Loucy (cell line): ENCODE results near the gene SCAMP2.

ENCODE experiments used
- H2AFZ ChIP-seq: fragments of 200-600 bp; sonication (generic); 2 replicates; pipeline ENCODE4 v1.6.0; 2016; ENCODE audit warnings: antibody characterized with exemption, mild to moderate bottlenecking, low read length, moderate library complexity
- H3F3A ChIP-seq: fragments of 200-600 bp; 2 replicates; pipeline ENCODE4 v1.6.0; 2016; ENCODE audit warnings: antibody characterized with exemption, low read depth, mild to moderate bottlenecking
- H3K27me3 ChIP-seq: fragments of 200-600 bp; sonication (generic); 2 replicates; pipeline ENCODE4 v1.6.1; 2014; ENCODE audit warnings: low read length, mild to moderate bottlenecking; ENCODE audit not compliant: insufficient read depth, poor library complexity, severe bottlenecking
- H3K36me3 ChIP-seq: fragments of 200-600 bp; sonication (generic); 2 replicates; pipeline ENCODE4 v1.6.1; 2016; ENCODE audit warnings: low read length; ENCODE audit not compliant: insufficient read depth
- H3K4me1 ChIP-seq: fragments of 200-600 bp; sonication (generic); 2 replicates; pipeline ENCODE4 v1.5.1; 2014; ENCODE audit warnings: low read length, mild to moderate bottlenecking; ENCODE audit not compliant: insufficient read depth, poor library complexity, severe bottlenecking
- H3K4me2 ChIP-seq: fragments of 200-600 bp; sonication (generic); 2 replicates; pipeline ENCODE4 v1.6.0; 2014; ENCODE audit warnings: antibody characterized with exemption, low read length, low read depth, mild to moderate bottlenecking; ENCODE audit not compliant: poor library complexity, severe bottlenecking
- H3K4me3 ChIP-seq: fragments of 200-600 bp; sonication (generic); 2 replicates; pipeline ENCODE4 v1.5.1; 2014; ENCODE audit warnings: low read length, mild to moderate bottlenecking, mixed read lengths; ENCODE audit not compliant: poor library complexity, severe bottlenecking
- H3K79me2 ChIP-seq: fragments of 200-600 bp; sonication (generic); 2 replicates; pipeline ENCODE4 v1.6.1; 2014; ENCODE audit warnings: low read length; ENCODE audit not compliant: insufficient read depth
- H3K9ac ChIP-seq: fragments of 200-600 bp; sonication (generic); 2 replicates; pipeline ENCODE4 v1.6.0; 2014; ENCODE audit warnings: mild to moderate bottlenecking, low read depth, low read length, moderate library complexity; ENCODE audit not compliant: poor library complexity, severe bottlenecking
- H3K9me2 ChIP-seq: fragments of 200-600 bp; sonication (generic); replicated peaks from 2 replicates; pipeline ENCODE4 v1.6.1; 2016; ENCODE audit warnings: low read depth, low read length, mixed read lengths
- H3K9me3 ChIP-seq: fragments of 200-600 bp; sonication (generic); 2 replicates; pipeline ENCODE4 v1.6.1; 2014; ENCODE audit warnings: mild to moderate bottlenecking, antibody characterized with exemption, low read length, low read depth; ENCODE audit not compliant: insufficient read depth
- H4K20me1 ChIP-seq: fragments of 200-600 bp; sonication (generic); 2 replicates; pipeline ENCODE4 v1.6.0; 2014; ENCODE audit warnings: antibody characterized with exemption, low read length, mild to moderate bottlenecking; ENCODE audit not compliant: insufficient read depth, poor library complexity, severe bottlenecking
- CTCF ChIP-seq: fragments of 200-600 bp; sonication (generic); conservative IDR thresholded peaks from 2 replicates; pipeline ENCODE4 v1.5.1; 2014; ENCODE audit warnings: mild to moderate bottlenecking, antibody characterized with exemption, low read length
- EZH2phosphoT487 ChIP-seq: fragments of 200-600 bp; IDR thresholded peaks from 2 replicates; pipeline ENCODE4 v1.6.1; 2018; ENCODE audit warnings: antibody characterized with exemption, mild to moderate bottlenecking, moderate library complexity, borderline replicate concordance

The SCAMP2 gene

GRCh38 chr15:74802290-74802689 lies 70.9 kb downstream of the SCAMP2 start:
- H4K20me1 ChIP-seq, result peaks cover 24% of the 10 kb centered on the region
- H3K4me1 ChIP-seq, result no peaks in the 10 kb centered on the region
- H3K79me2 ChIP-seq, result peaks cover 12% of the 10 kb centered on the region; the same call in 1 of the 2 replicates
- TF ChIP-seq CTCF (no peak), EZH2phosphoT487 (no peak)
- H3K9me2 ChIP-seq, result no peaks in the 10 kb centered on the region
- no peaks in the 10 kb centered on the region for H3K9me3 ChIP-seq
- no peak overlapping the region for H2AFZ ChIP-seq
- no peak overlapping the region for H3K4me2 ChIP-seq
- H3K36me3 ChIP-seq, result peaks cover 73% of the 10 kb centered on the region; the same call in 1 of the 2 replicates
- H3K4me3 ChIP-seq, result no peak overlapping the region
- H3K27me3 ChIP-seq, result no peaks in the 10 kb centered on the region
- peaks cover 3% of the 10 kb centered on the region; the same call in 1 of the 2 replicates for H3F3A ChIP-seq
- no peak overlapping the region for H3K9ac ChIP-seq

- Histone ChIP-seq H3F3A (peaks cover 3% of the 10 kb centered on the region; the same call in 1 of the 2 replicates), H4K20me1 (peaks cover 31% of the 10 kb centered on the region), H3K9ac (no peak overlapping the region), H3K4me3 (no peak overlapping the region), H3K4me2 (no peak overlapping the region), H3K9me2 (no peaks in the 10 kb centered on the region), H2AFZ (no peak overlapping the region), H3K27me3 (no peaks in the 10 kb centered on the region), H3K4me1 (no peaks in the 10 kb centered on the region), H3K79me2 (peaks cover 21% of the 10 kb centered on the region; the same call in 1 of the 2 replicates), H3K9me3 (no peaks in the 10 kb centered on the region), H3K36me3 (peaks cover 73% of the 10 kb centered on the region; the same call in 1 of the 2 replicates)
- no peak for TF ChIP-seq CTCF
- no peak for TF ChIP-seq EZH2phosphoT487
These were observed 71.7 kb downstream of the SCAMP2 start for GRCh38 chr15:74801311-74801997.

- Histone ChIP-seq H2AFZ (no peak overlapping the region), H4K20me1 (peaks cover 38% of the 10 kb centered on the region), H3K79me2 (peaks cover 29% of the 10 kb centered on the region; the same call in 1 of the 2 replicates), H3K9me2 (no peaks in the 10 kb centered on the region), H3F3A (peaks cover 3% of the 10 kb centered on the region; the same call in 1 of the 2 replicates), H3K36me3 (peaks cover 73% of the 10 kb centered on the region; the same call in 1 of the 2 replicates), H3K27me3 (no peaks in the 10 kb centered on the region), H3K4me2 (no peak overlapping the region), H3K9ac (no peak overlapping the region), H3K4me1 (no peaks in the 10 kb centered on the region), H3K9me3 (no peaks in the 10 kb centered on the region), H3K4me3 (no peak overlapping the region)
- TF ChIP-seq CTCF (no peak), EZH2phosphoT487 (no peak)
These were observed 72.5 kb downstream of the SCAMP2 start for GRCh38 chr15:74800559-74801094.
